Measurements from ENCODE around the gene CTDSPL2. TPM values are rescaled to one million over a fixed set of nuclear protein-coding genes. Genes with fewer than 3 reads are reported as not detected.

CTDSPL2 gene
- total RNA-seq, 1 donor from 2014 or later: 61.7 TPM

- DNase-seq (ENCODE audit: low spot score, unreplicated experiment): no peak
- Mint-ChIP-seq H3K27ac (peak overlapping the region; percentile 19), H3K36me3 (ENCODE audit: insufficient read depth) (peaks cover 16% of the 10 kb centered on the region), H3K4me3 (ENCODE audit: low read depth) (no peak overlapping the region), H3K27me3 (no peaks in the 10 kb centered on the region), H3K4me1 (ENCODE audit: low read depth) (no peaks in the 10 kb centered on the region), H3K9me3 (ENCODE audit: low read depth) (no peaks in the 10 kb centered on the region)
- TF ChIP-seq CTCF (IDR thresholded peaks at IDR 0.05; ENCODE audit: unreplicated experiment): no peak
Measured at GRCh38 chr15:44489464-44489863, 62.0 kb downstream of the CTDSPL2 start.

- Mint-ChIP-seq H3K27ac (no peak overlapping the region), H3K36me3 (ENCODE audit: insufficient read depth) (peaks cover 16% of the 10 kb centered on the region), H3K4me1 (ENCODE audit: low read depth) (no peaks in the 10 kb centered on the region), H3K4me3 (ENCODE audit: low read depth) (no peak overlapping the region), H3K27me3 (no peaks in the 10 kb centered on the region), H3K9me3 (ENCODE audit: low read depth) (no peaks in the 10 kb centered on the region)
- no peak for DNase-seq (ENCODE audit: low spot score, unreplicated experiment)
- TF ChIP-seq CTCF (IDR thresholded peaks at IDR 0.05; ENCODE audit: unreplicated experiment): no peak
Measured at GRCh38 chr15:44490622-44491021, 63.2 kb downstream of the CTDSPL2 start.

- Mint-ChIP-seq H3K9me3 (ENCODE audit: low read depth) (no peaks in the 10 kb centered on the region), H3K27me3 (no peaks in the 10 kb centered on the region), H3K27ac (no peak overlapping the region), H3K4me3 (ENCODE audit: low read depth) (no peak overlapping the region), H3K4me1 (ENCODE audit: low read depth) (no peaks in the 10 kb centered on the region), H3K36me3 (ENCODE audit: insufficient read depth) (peaks cover 18% of the 10 kb centered on the region)
- DNase-seq (ENCODE audit: low spot score, unreplicated experiment): no peak
- no peak for TF ChIP-seq CTCF (IDR thresholded peaks at IDR 0.05; ENCODE audit: unreplicated experiment)
Measured at GRCh38 chr15:44492040-44492439, 64.6 kb downstream of the CTDSPL2 start.

GRCh38 chr15:44492672-44493071, 65.2 kb downstream of the CTDSPL2 start:
- Mint-ChIP-seq H3K36me3 (ENCODE audit: insufficient read depth) (peaks cover 11% of the 10 kb centered on the region), H3K27ac (no peak overlapping the region), H3K4me3 (ENCODE audit: low read depth) (no peak overlapping the region), H3K4me1 (ENCODE audit: low read depth) (no peaks in the 10 kb centered on the region), H3K9me3 (ENCODE audit: low read depth) (no peaks in the 10 kb centered on the region), H3K27me3 (no peaks in the 10 kb centered on the region)
- no peak for TF ChIP-seq CTCF (IDR thresholded peaks at IDR 0.05; ENCODE audit: unreplicated experiment)
- no peak for DNase-seq (ENCODE audit: low spot score, unreplicated experiment)

GRCh38 chr15:44495562-44495961, 68.1 kb downstream of the CTDSPL2 start:
- Mint-ChIP-seq H3K9me3 (ENCODE audit: low read depth) (no peaks in the 10 kb centered on the region), H3K27ac (peak overlapping the region; percentile 52), H3K4me3 (ENCODE audit: low read depth) (no peak overlapping the region), H3K4me1 (ENCODE audit: low read depth) (peaks cover 1% of the 10 kb centered on the region), H3K36me3 (ENCODE audit: insufficient read depth) (peaks cover 11% of the 10 kb centered on the region), H3K27me3 (no peaks in the 10 kb centered on the region)
- TF ChIP-seq CTCF (IDR thresholded peaks at IDR 0.05; ENCODE audit: unreplicated experiment): no peak
- no peak for DNase-seq (ENCODE audit: low spot score, unreplicated experiment)
